Panc1 (cell line): ENCODE data around the gene FAM237B.

Experiments
- POLR2AphosphoS5 ChIP-seq: IDR thresholded peaks from 2 replicates; pipeline ENCODE4 v1.6.1; 2012; ENCODE audit warnings: mild to moderate bottlenecking, low read depth, low read length, moderate library complexity
- TF ChIP-seq, protein P1 (sequence below): fragments of 450-650 bp; IDR thresholded peaks from 2 replicates; pipeline ENCODE4 v1.5.1; 2017; ENCODE audit warnings: mild to moderate bottlenecking

GRCh38 chr7:90349305-90349704 lies 28.2 kb upstream of the FAM237B start:
- no peak for TF ChIP-seq POLR2AphosphoS5
- TF ChIP-seq, protein P1, sequence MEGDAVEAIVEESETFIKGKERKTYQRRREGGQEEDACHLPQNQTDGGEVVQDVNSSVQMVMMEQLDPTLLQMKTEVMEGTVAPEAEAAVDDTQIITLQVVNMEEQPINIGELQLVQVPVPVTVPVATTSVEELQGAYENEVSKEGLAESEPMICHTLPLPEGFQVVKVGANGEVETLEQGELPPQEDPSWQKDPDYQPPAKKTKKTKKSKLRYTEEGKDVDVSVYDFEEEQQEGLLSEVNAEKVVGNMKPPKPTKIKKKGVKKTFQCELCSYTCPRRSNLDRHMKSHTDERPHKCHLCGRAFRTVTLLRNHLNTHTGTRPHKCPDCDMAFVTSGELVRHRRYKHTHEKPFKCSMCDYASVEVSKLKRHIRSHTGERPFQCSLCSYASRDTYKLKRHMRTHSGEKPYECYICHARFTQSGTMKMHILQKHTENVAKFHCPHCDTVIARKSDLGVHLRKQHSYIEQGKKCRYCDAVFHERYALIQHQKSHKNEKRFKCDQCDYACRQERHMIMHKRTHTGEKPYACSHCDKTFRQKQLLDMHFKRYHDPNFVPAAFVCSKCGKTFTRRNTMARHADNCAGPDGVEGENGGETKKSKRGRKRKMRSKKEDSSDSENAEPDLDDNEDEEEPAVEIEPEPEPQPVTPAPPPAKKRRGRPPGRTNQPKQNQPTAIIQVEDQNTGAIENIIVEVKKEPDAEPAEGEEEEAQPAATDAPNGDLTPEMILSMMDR = no peak
